Activated CD4-positive, alpha-beta T cell treated with anti-CD3 and anti-CD28 coated beads, Interleukin-2, amount 50 U/mL, for 1 hour (primary cell): ENCODE measurements around the gene SERPINB2.

ENCODE experiments used
- DNase-seq: peaks from one replicate; pipeline ENCODE4 v3.0.0-alpha.2; 2020

Gene SERPINB2

GRCh38 chr18:63887424-63887823, at the start of gene SERPINB2:
Gene SERPINB2, plus strand, starts transcription at chr18:63887705. Its CDS starts 3,740 bp downstream, at chr18:63891445.
- DNase-seq = no peak

GRCh38 chr18:63843008-63843407, 44.5 kb upstream of the SERPINB2 start:
- no peak for DNase-seq

DNA sequence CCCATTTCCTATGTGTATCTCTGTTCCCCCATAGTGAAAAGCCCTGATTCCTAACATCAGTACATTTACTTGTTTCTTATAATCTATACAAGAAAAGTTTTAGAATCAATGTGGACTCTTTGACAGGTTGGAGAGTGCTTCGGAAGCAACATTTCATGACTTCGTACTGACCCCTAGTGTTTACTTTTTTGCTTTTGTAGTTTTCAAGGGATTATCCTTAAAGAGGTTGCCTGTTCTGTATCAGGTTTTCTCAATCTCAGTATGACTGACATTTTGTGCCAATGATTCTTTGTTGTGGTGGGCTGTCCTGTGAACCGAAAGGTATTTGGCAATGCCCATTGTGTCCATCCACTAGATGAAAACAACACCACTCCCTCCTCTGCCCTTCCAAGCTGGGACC, 43.3 kb upstream of the SERPINB2 start:
- DNase-seq = no peak

DNA sequence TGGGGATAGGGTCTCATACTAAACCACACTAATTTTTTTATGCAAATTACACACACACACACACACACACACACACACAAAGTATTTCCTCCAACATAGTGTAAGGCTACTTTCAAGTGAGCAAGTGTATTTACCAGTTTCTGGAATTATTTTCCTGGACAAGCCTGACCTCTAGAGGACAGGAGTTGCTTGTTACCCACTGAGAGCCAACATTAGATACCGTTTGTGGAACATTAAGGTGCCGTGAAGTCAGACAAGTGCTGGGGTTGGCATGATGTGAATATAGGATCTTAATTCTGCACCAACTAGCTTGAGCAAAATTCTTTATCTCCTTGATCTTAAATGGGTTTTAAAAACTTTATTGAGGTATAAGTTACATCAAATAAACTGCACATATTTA, 39.3 kb upstream of the SERPINB2 start:
- DNase-seq = no peak

DNA sequence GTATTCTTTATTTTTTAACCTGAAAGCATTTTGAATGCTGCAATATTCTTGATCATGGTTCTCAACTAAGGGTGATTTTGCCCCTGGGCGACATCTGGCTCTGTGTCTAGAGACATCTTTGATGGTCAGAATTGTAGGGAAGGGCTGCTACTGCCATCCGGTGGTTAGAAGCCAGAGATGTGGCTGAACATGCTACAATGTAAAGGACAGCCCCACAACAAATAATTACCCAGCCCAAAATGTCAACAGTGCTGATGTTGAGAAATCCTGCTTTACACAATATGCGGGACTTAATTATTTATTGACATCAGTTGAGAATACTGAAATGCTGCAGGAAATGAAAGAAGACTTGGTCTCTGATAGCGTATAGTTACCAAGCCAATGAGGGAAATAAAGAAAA, 37.5 kb upstream of the SERPINB2 start:
- no peak for DNase-seq

DNA sequence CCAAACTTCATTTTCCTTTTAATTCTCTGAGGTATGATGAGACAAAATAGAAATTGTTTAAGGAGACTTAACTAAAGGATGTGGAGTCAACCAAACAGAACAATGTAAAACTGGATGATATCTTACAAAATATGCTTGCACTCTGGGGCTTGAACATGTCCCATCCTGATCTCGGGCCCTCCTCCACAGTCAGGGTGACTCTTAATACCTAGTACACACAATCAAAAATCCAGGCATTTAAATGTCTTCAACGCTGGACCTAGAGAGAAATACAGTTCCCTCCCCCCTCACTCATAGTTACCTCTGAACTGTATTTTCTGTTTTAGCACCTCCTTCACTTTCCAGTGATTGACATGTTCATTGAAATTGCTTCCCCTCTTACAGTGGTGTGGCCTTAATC, 36.9 kb upstream of the SERPINB2 start:
- no peak for DNase-seq

DNA sequence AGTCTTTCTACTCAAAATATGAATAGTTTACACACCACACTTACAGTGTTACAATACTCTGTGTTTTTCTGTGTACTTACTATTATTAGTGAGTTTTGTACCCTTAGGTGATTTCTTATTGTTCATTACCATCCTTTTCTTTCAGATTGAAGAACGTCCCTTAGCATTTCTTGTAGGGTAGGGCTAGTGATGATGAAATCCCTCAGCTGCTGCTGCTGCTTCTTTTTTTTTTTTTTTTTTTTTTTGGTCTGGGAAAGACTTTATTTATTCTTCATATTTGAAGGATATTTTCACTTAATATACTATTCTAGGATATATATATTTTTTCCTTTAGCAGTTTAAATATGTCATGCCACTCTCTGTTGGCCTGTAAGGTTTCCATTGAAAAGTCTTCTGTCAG, 29.0 kb upstream of the SERPINB2 start:
- no peak for DNase-seq

DNA sequence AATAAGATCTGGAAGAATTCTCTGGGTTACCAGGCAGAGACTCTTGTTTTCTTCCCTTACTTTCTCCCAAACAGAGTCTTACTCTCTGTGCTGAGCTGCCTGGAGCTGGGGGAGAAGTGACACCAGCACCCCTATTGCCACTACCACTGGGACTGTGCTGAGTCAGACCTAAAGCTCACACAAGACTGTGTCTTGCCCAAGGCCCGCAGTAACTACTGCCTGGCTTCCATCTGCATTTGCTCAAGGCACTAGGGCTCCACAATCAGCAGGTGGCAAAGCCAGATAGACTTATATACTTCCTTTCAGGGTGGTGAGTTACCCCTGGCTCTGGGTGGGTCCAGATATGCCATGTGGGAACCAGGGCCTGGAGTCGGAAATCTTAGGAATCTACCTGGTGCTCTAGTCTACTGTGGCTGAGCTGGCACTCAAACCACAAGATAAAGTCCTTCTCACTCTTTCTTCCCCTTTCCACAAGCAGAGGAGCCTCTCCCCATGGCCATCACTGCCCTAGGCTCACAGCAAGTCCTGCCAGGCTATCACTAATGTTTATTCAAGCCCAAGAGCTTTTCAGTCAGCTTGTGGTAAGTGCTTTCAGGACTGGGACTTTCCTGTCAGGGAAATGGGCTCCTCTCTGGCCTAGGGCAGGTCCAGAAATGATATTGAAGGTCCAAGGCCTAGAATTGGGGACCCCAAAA, 27.6 kb upstream of the SERPINB2 start:
- DNase-seq = no peak

DNA sequence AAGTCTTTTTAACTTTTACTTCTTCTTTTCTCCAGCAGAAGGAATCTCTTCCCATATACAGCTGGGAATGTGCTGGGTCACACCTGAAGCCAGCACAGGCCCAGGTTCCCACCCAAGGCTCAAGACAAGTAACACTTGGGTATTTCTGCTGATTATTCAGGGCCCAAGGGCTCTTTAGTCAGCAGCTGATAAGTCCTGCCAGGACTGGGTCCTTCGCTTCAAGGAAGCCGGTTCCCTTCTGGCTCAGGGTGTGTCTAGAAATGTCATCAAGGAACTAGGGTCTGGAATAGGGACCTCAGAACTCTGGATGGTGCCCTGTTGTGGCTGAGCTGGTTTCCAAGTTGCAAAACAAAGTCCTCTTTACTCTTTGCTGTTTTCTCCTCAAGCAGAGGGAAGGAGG, 27.0 kb upstream of the SERPINB2 start:
- DNase-seq = no peak

- no peak for DNase-seq
Observed at GRCh38 chr18:63867368-63868125, 20.0 kb upstream of the SERPINB2 start.

DNA sequence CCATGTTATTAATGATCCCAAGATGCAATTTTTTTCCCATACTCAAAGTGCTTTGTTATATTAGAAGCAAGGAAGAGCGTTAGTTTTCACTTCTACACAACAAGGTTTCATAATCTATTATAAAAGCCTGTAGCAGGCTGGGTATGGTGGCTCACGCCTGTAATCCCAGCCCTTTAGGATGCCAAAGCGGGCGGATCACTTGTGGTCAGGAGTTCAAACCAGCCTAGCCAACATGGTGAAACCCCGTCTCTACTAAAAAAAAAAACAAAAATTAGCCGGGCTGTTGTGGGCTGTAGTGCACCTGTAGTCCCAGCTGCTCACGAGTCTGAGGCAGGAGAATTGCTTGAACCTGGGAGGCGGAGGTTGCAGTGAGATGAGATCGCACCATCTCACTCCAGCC, 19.0 kb upstream of the SERPINB2 start:
- DNase-seq = no peak

DNA sequence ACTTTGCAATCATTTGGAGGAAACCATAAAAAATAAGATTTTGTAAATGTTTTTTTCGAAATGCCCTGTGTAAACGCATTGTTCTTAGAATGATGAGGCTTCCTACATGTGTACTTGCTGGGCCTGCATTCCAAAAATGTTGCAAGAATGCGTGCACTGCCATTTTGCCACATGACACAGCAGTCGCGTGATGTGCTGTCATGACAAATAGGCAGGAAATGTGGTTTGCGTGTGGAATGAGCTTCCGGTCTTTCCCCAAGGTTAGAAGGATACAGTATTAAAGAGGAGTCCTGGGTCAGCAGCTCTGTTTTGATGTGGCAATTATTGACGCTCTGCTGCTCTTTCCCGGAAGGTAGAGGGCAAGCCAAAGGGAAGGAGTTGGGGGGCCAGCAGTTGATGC, 18.1 kb upstream of the SERPINB2 start:
- DNase-seq = no peak

DNA sequence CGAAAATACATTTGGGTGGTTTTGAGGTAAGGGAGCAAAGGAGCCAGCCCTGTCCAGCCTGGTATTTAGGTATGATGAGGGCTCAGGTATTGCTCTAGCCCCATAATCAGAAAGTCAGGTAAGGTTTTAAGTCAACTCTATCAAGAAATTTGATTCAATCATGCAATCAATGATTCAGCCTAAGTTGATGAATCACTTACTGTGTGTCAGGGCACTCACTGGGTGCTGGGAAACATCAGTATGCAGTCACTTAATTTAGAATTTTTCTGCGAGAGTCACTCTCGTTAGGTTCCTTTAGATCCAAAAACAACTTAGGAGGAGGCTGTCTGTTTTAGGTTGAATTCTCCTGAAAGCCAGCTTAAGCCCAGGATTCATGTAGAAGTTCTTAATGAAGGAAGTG, 17.7 kb upstream of the SERPINB2 start:
- no peak for DNase-seq

- no peak for DNase-seq
Observed at GRCh38 chr18:63871836-63872235, 15.7 kb upstream of the SERPINB2 start.

GRCh38 chr18:63872586-63872985, 14.9 kb upstream of the SERPINB2 start:
- no peak for DNase-seq

GRCh38 chr18:63878343-63878742, 9.2 kb upstream of the SERPINB2 start:
- no peak for DNase-seq

- DNase-seq = no peak
Observed at GRCh38 chr18:63878925-63879324, 8.6 kb upstream of the SERPINB2 start.

DNA sequence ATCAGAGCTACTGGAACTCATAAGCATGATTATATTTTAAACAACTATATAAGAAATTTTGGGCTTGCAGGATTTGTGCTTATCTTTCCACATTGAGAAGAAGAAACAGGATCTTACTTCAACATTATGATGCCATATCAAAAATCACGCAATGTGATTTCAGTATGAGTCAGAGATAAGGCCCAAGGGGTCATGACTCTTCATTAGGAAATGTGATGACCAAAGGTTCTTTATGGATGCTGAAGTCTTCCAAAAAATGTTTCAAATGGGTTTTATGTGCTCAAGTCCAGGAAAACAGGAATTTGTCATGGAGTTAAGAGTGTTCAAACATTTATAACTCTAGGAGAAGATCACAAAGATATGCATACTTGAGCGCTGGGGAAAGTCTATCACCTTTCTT, 7.8 kb upstream of the SERPINB2 start:
- no peak for DNase-seq

DNA sequence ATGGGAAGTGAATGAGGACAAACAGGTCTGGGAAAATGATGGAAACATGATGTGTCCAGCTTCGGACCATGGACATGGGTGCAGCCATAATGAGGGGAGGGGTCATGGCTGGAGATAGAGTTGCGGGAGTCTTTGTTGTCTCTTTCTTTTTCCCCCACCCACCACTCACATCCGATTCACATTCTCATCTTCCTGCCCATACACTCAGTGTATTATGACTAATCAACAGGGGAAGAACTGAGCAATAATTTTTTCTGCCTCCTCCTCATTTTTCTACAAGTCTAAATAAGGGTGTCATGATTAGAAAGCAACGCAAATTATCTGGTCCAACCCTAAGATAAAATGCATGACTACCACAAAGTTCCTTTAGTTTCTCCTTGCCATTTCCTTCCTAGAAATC, 5.7 kb upstream of the SERPINB2 start:
- DNase-seq = no peak

DNA sequence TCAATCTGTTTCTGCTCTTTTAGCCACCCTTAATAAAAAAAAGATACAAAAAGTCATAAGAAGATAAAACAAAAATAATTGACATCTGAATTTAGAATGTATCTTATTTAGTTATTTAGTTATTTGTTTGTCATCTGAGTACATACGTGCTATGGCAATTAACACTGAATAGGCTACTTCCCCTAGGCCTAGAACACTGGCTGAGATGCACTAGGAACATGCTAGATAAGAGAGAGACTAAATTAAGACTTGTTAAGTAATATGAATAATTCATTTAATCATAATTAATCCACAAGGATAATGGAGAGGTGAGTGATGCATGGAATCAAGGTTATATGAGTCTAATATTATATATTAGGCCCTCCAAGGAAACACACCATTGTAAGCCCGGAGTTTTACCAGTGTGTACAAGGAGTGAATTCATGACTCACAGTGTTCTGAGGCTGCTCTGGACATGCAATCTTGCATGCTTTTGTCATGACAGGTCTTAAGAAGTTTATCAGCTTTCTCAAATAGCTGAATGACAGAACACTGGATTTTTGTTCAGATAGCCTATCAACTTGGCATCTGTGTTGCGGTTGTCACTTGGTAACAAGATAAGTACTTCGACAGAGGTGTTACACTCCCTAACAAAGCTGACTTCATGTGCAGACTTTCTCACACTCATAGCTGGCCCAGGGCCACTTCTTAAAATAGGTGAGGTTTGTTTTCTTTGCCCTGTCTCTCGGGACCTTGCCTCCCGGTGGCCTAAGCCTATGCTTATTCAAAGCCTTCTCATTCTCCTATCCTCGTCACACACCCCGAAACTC, 5.0 kb upstream of the SERPINB2 start:
- no peak for DNase-seq

GRCh38 chr18:63883617-63884016, 3.9 kb upstream of the SERPINB2 start:
- no peak for DNase-seq

DNA sequence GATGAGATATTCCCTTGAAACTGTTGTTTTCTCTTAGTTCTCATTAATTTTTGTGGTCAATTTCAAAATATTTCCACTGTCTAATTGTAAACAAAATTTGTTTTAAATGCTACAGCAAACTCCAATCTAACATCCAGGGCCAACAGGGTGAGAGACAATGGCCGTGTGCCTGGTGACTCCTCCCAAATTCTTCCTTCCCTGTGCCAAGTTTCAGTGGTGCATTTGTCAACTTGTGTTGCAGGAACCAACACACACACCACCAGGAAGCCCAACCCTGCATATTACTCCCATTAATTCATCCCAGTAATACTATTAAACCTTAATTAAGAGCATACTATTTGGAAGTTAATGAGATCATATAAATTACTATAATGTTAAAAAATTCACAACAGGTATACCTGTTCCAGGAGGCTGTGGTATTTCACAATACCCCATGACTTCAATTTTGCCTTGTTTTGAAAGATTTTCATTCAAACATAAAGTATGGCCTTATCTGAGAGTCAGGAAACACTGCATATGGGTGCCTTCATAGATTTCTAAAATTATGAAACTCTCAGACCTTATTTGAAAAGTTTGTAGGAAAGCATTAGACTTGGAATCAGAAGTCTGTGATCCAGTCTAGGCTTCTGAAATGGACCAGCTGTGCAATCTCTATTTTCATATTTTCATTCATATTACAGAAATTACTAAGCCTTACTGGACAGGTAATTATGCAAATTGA, 1.1 kb downstream of the SERPINB2 start:
- no peak for DNase-seq

- DNase-seq = no peak
Observed at GRCh38 chr18:63889626-63890025, 2.1 kb downstream of the SERPINB2 start.
